A549 (cell line): Measurements from ENCODE around the gene CTNNA3. TPM values are rescaled to one million over a fixed set of nuclear protein-coding genes. Genes with fewer than 3 reads are reported as not detected.

Source experiments
- ATAC-seq, 2 experiments: fragments of 200-7000 bp in 1 of 2; fragments of >200 bp in 1 of 2; cut with Nextera tagmentation in 1 of 2; cut with Tn5 transposase in 1 of 2; 3 replicates each; pipeline versions ENCODE4 v1.8.0 to v1.9.1; 2018 to 2020; ENCODE audit warnings: mild to moderate bottlenecking in 1 of 2, moderate library complexity in 1 of 2
- CTCF ChIA-PET: fragments of 300-600 bp; sonication (Branson Sonifier 250); formaldehyde crosslinking; extraction: SDS; loops from one replicate; lab custom pipeline; 2021; ENCODE audit warnings: antibody characterized with exemption, inconsistent platforms; lab: Yijun Ruan, JAX
- POLR2A ChIA-PET: fragments of 350-600 bp; formaldehyde crosslinking; extraction: SDS; loops from one replicate; lab custom pipeline; 2021; ENCODE audit warnings: antibody characterized with exemption, inconsistent platforms; lab: Yijun Ruan, JAX
- DNase-seq, 2 experiments: peaks; one replicate each; pipeline versions ENCODE4 v3.0.0 to v3.0.0-alpha.2; 2011 to 2016; ENCODE audit warnings: low read depth in 1 of 2, low spot score in 1 of 2
- FAIRE-seq: peaks from 2 replicates; lab custom pipeline; 2011; peaks lifted over from hg19 to GRCh38; lab: Jason Lieb, UNC
- H3K27ac ChIP-seq, 2 experiments: fragments of >200 bp; sonication (Bioruptor Twin); formaldehyde crosslinking; 3 replicates each; pipeline ENCODE4 v1.5.1; 2016 to 2017
- H3K4me1 ChIP-seq: fragments of >200 bp; sonication (Bioruptor Twin); formaldehyde crosslinking; 3 replicates; pipeline ENCODE4 v1.6.1; 2016
- H3K4me2 ChIP-seq: fragments of >200 bp; sonication (Bioruptor Twin); formaldehyde crosslinking; 3 replicates; pipeline ENCODE4 v1.6.1; 2016
- H3K4me3 ChIP-seq: fragments of >200 bp; sonication (Bioruptor Twin); formaldehyde crosslinking; 3 replicates; pipeline ENCODE4 v1.5.1; 2016
- H3K9me3 ChIP-seq: fragments of >200 bp; sonication (Bioruptor Twin); formaldehyde crosslinking; 3 replicates; pipeline ENCODE4 v1.6.1; 2016
- ATOH8 ChIP-seq: fragments of 250-450 bp; sonication (Bioruptor Pico); IDR thresholded peaks from 2 replicates; pipeline ENCODE4 v1.5.0; 2020; ENCODE audit warnings: low read depth, mild to moderate bottlenecking, moderate library complexity
- CEBPB ChIP-seq, 2 experiments: fragments of >200 bp in 1 of 2; sonication (Bioruptor Twin) in 1 of 2; formaldehyde crosslinking in 1 of 2; IDR thresholded peaks; 2 replicates each; pipeline ENCODE4 v1.6.1; 2012 to 2016
- CHD4 ChIP-seq: fragments of 200-600 bp; sonication (generic); IDR thresholded peaks from 2 replicates; pipeline ENCODE4 v1.6.1; 2016; ENCODE audit warnings: antibody characterized with exemption, mild to moderate bottlenecking, borderline replicate concordance
- EHF ChIP-seq: fragments of 250-450 bp; sonication (Bioruptor Pico); IDR thresholded peaks from 2 replicates; pipeline ENCODE4 v1.5.0; 2020; ENCODE audit warnings: mild to moderate bottlenecking
- EHMT2 ChIP-seq: fragments of 200-600 bp; sonication (generic); IDR thresholded peaks from 2 replicates; pipeline ENCODE4 v1.6.1; 2016; ENCODE audit warnings: antibody characterized with exemption, low read depth, mild to moderate bottlenecking, moderate library complexity
- ESRRA ChIP-seq: fragments of 150-350 bp; IDR thresholded peaks from 2 replicates; pipeline ENCODE4 v1.6.1; 2014; ENCODE audit warnings: mild to moderate bottlenecking, low read length, borderline replicate concordance
- FOSL2 ChIP-seq, 2 experiments: fragments of 450-650 bp in 1 of 2; fragments of >200 bp in 1 of 2; sonication (Bioruptor Twin) in 1 of 2; formaldehyde crosslinking; IDR thresholded peaks; 2 replicates each; pipeline versions ENCODE4 v1.5.0 to v1.6.1; 2016 to 2020; ENCODE audit warnings: mild to moderate bottlenecking in 1 of 2, moderate library complexity in 1 of 2
- FOXS1 ChIP-seq: fragments of 250-450 bp; sonication (Bioruptor Pico); IDR thresholded peaks from 2 replicates; pipeline ENCODE4 v1.5.0; 2020; ENCODE audit warnings: mild to moderate bottlenecking, moderate library complexity
- GATA3 ChIP-seq: IDR thresholded peaks from 2 replicates; pipeline ENCODE4 v1.6.1; 2012; ENCODE audit warnings: borderline replicate concordance
- HDAC2 ChIP-seq: fragments of 200-600 bp; sonication (generic); IDR thresholded peaks from 2 replicates; pipeline ENCODE4 v1.6.1; 2016
- HOXA7 ChIP-seq: fragments of 250-450 bp; sonication (Bioruptor Pico); IDR thresholded peaks from 2 replicates; pipeline ENCODE4 v1.5.0; 2020; ENCODE audit warnings: mild to moderate bottlenecking, moderate library complexity
- JUNB ChIP-seq: fragments of >200 bp; sonication (Bioruptor Twin); formaldehyde crosslinking; IDR thresholded peaks from 2 replicates; pipeline ENCODE4 v1.6.1; 2016
- KDM1A ChIP-seq: fragments of 200-600 bp; sonication (generic); IDR thresholded peaks from 2 replicates; pipeline ENCODE4 v1.6.1; 2016; ENCODE audit warnings: low read depth, mild to moderate bottlenecking
- KDM5A ChIP-seq: fragments of 200-600 bp; sonication (generic); IDR thresholded peaks from 2 replicates; pipeline ENCODE4 v1.6.1; 2016; ENCODE audit warnings: antibody characterized with exemption, mild to moderate bottlenecking
- MAFK ChIP-seq: fragments of 450-650 bp; IDR thresholded peaks from 2 replicates; pipeline ENCODE4 v1.6.1; 2014; ENCODE audit not compliant: partially characterized antibody
- MAZ ChIP-seq: fragments of 150-350 bp; IDR thresholded peaks from 2 replicates; pipeline ENCODE4 v1.6.1; 2014; ENCODE audit warnings: antibody characterized with exemption, low read depth, low read length, borderline replicate concordance
- NFE2L2 ChIP-seq: fragments of 150-350 bp; conservative IDR thresholded peaks from 2 replicates; pipeline ENCODE4 v1.6.1; 2014; ENCODE audit warnings: low read length
- POLR2A ChIP-seq: IDR thresholded peaks from 2 replicates; pipeline ENCODE4 v1.6.1; 2012; ENCODE audit warnings: mild to moderate bottlenecking, low read length
- POLR2AphosphoS2 ChIP-seq: conservative IDR thresholded peaks from 2 replicates; pipeline ENCODE4 v1.6.1; 2012; ENCODE audit warnings: low read length, improper control_type of control experiment, inconsistent platforms
- RAD21 ChIP-seq, 2 experiments: fragments of >200 bp in 1 of 2; sonication (Bioruptor Twin) in 1 of 2; formaldehyde crosslinking in 1 of 2; IDR thresholded peaks in 1 of 2; conservative IDR thresholded peaks in 1 of 2; 2 replicates in 1 of 2; 3 replicates in 1 of 2; pipeline ENCODE4 v1.6.1; 2012 to 2018; ENCODE audit warnings: inconsistent platforms in 1 of 2
- RCOR1 ChIP-seq: fragments of 150-350 bp; IDR thresholded peaks from 2 replicates; pipeline ENCODE4 v1.6.1; 2014; ENCODE audit warnings: antibody characterized with exemption, low read length, low read depth
- RFX5 ChIP-seq: fragments of 450-650 bp; IDR thresholded peaks from 2 replicates; pipeline ENCODE4 v1.7.1; 2014; ENCODE audit warnings: antibody characterized with exemption, mild to moderate bottlenecking, moderate library complexity
- SMC3 ChIP-seq: fragments of >200 bp; sonication (Bioruptor Twin); formaldehyde crosslinking; IDR thresholded peaks from 3 replicates; pipeline ENCODE4 v1.6.1; 2018; ENCODE audit warnings: inconsistent platforms
- SREBF2 ChIP-seq: fragments of 450-650 bp; IDR thresholded peaks from 2 replicates; pipeline ENCODE4 v1.6.1; 2014; ENCODE audit warnings: mild to moderate bottlenecking, moderate library complexity
- TFCP2L1 ChIP-seq: fragments of 250-450 bp; sonication (Bioruptor Pico); IDR thresholded peaks from 2 replicates; pipeline ENCODE4 v1.5.0; 2021; ENCODE audit warnings: mild to moderate bottlenecking
- USF2 ChIP-seq: fragments of 450-650 bp; IDR thresholded peaks from 2 replicates; pipeline ENCODE4 v1.6.1; 2014; ENCODE audit warnings: antibody characterized with exemption
- ZC3H11A ChIP-seq: fragments of 450-650 bp; IDR thresholded peaks from 2 replicates; pipeline ENCODE4 v1.6.1; 2014; ENCODE audit warnings: antibody characterized with exemption, mild to moderate bottlenecking
- ZNF302 ChIP-seq: fragments of 250-450 bp; sonication (Bioruptor Pico); IDR thresholded peaks from 2 replicates; pipeline ENCODE4 v1.9.0; 2021; ENCODE audit warnings: inconsistent platforms, mild to moderate bottlenecking, moderate library complexity
- ZSCAN20 ChIP-seq: fragments of 250-450 bp; sonication (Bioruptor Pico); IDR thresholded peaks from 2 replicates; pipeline ENCODE4 v1.8.0; 2022; ENCODE audit warnings: mild to moderate bottlenecking, moderate library complexity
- WGBS: methylation state at CpG from one replicate; pipeline ENCODE4 v1.1.6; 2017; ENCODE audit errors: missing lambda C conversion rate; 5-methylcytosine and 5-hydroxymethylcytosine counted together
- polyA plus RNA-seq, 4 experiments: library from polyadenylated mRNA; depleted of rRNA in 3 of 4; stranded (reverse); fragments of >200 nt; fragmentation: RNase III in 1 of 4; extraction: RNeasy Plus Mini Kit Qiagen cat#74134 plus additional on column Dnase treatment in 1 of 4; gene quantifications; 2 replicates in 3 of 4; 3 replicates in 1 of 4; pipeline ENCODE4 v1.2.3, GENCODE V29; 2011 to 2017
- TF ChIP-seq, protein P1 (sequence below): fragments of 150-350 bp; IDR thresholded peaks from 2 replicates; pipeline ENCODE4 v1.6.1; 2014; ENCODE audit warnings: low read depth, mild to moderate bottlenecking, low read length

Gene CTNNA3
- polyA plus RNA-seq, 2 of the 4 experiments (the other 2 are of a cell fraction): not detected

DNA sequence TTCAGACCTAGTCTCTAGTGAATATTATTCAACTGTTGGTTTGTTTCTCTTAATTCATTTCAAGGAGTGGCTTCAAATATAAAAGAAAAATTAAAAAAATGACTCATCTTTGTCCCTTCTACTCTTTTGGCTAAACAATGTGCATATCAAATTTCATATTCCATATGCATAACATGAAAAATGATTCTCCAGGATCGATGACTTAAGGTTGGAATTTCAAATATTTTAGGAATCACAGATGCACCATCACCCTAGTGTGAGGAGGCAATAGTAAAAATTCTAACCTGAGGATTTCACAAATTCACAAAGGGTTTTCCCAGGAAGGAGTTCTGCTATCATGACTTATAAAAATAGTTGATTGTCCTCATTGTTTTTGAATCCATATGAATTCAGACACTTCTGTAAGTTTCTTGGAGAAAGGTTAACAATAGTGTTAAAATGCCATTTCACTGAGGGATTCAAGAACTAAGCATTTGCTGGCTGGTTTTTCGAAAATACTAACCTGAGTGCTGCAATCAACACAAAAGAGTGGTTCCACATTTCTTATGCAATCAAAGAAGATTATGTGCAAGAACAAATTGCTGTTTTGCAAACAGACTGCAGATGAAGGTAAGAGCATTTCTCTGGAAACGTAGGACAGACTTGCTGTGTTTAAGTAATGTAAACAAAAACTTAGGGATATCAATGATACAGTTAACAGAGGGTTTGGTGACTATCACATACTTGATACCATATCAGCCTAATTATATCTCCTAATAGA is 1317.7 kb downstream of the CTNNA3 start (continued):
- TF ChIP-seq KDM1A (no peak), EHF (no peak)
- TF ChIP-seq, all 56 proteins: peak for 0

DNA sequence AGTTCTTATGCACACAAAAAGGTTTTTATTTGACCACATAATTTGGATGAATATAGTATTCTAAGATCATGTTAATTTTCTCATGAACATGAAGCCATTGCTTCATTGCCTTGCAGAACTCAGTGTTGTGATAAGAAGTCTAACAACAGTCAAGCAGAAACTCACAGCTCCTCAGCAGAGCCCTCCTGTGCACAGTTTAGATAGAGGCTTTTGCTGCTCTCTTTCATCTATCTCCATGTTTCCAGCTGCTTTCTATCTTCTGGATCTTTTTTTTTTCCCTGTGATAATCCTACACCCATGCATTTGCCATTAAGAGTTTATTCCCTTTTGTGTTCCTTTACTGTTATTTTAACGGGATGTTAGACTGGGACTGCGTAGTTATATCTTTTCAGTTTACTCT is 1327.8 kb downstream of the CTNNA3 start:
- ChIA-PET CTCF (no interaction called here), POLR2A (no interaction called here)
- 41% methylated on average over 2 of the region's 2 CpGs for WGBS
- no peak overlapping the region for H3K4me2 ChIP-seq
- H3K4me3 ChIP-seq: no peak overlapping the region
- no peak overlapping the region for H3K27ac ChIP-seq
- DNase-seq (no peak), ATAC-seq (no peak), FAIRE-seq (no peak)
- no peaks in the 10 kb centered on the region for H3K9me3 ChIP-seq
- no peaks in the 10 kb centered on the region for H3K4me1 ChIP-seq
- TF ChIP-seq FOXS1 (CRISPR knock-in tag) (no peak), ZNF302 (CRISPR knock-in tag) (no peak), ATOH8 (CRISPR knock-in tag) (no peak), EHMT2 (no peak), CHD4 (no peak), JUNB (no peak), RCOR1 (no peak), GATA3 (no peak), HOXA7 (CRISPR knock-in tag) (no peak), SREBF2 (no peak), POLR2AphosphoS2 (no peak), USF2 (no peak), RAD21 (conservative IDR thresholded peaks at IDR 0.05 in 1 of 2, IDR thresholded peaks at IDR 0.05 in 1 of 2) (no peak), EHF (no peak)

- no peaks in the 10 kb centered on the region for H3K4me1 ChIP-seq
- peak; percentile 91 for TF ChIP-seq MAFK
- TF ChIP-seq SMC3: no peak
- peak; percentile 29; the same call in 1 of the 2 replicates for TF ChIP-seq NFE2L2
- no peak overlapping the region for H3K4me2 ChIP-seq
- H3K27ac ChIP-seq: no peak overlapping the region
- ChIA-PET POLR2A (no interaction called here), CTCF (no interaction called here)
- 3% methylated on average over 3 of the region's 3 CpGs for WGBS
- no peak overlapping the region for H3K4me3 ChIP-seq
- no peak for ATAC-seq
- FAIRE-seq: no peak
- no peaks in the 10 kb centered on the region for H3K9me3 ChIP-seq
- no peak for DNase-seq
Measured at GRCh38 chr10:66366163-66366562, 1329.8 kb downstream of the CTNNA3 start.

DNA sequence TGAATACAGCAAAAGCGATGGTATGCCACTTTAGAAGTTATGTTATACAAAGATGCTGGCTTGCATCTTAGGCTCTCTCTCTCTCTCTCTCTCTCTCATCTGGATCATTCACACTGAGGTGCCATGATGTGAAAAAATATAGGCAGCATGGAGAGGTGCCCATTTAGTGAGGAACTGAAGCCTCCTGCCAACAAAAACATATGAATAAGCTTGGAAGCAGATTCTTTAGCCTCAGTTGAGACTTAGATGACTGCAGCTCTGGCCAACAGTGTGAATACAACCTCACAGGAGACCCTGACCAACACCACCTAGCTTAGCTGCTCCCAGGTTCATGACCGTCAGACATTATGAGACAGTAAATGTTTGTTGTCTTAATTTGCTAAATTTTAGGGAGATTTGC is 1330.3 kb downstream of the CTNNA3 start:
- Histone ChIP-seq H3K4me2 (no peak overlapping the region), H3K4me3 (no peak overlapping the region), H3K27ac (no peak overlapping the region), H3K9me3 (no peaks in the 10 kb centered on the region), H3K4me1 (no peaks in the 10 kb centered on the region)
- WGBS: 57% methylated on average over 2 of the region's 2 CpGs
- CTCF ChIA-PET: no interaction called here
- FAIRE-seq: no peak
- POLR2A ChIA-PET: no interaction called here
- DNase-seq: no peak
- ATAC-seq: no peak
- TF ChIP-seq KDM1A (no peak), RCOR1 (no peak), NFE2L2 (no peak), RFX5 (no peak), POLR2A (no peak), ZC3H11A (no peak), HDAC2 (no peak), GATA3 (no peak), POLR2AphosphoS2 (no peak), MAZ (no peak), ZSCAN20 (no peak), KDM5A (no peak), USF2 (no peak), ESRRA (no peak), CEBPB (IDR thresholded peaks at IDR 0.05) (no peak), TFCP2L1 (CRISPR knock-in tag) (no peak), FOSL2 (IDR thresholded peaks at IDR 0.05) (no peak), FOSL2 (CRISPR knock-in tag; IDR thresholded peaks at IDR 0.05) (no peak), FOXS1 (CRISPR knock-in tag) (no peak)
- TF ChIP-seq, protein P1, sequence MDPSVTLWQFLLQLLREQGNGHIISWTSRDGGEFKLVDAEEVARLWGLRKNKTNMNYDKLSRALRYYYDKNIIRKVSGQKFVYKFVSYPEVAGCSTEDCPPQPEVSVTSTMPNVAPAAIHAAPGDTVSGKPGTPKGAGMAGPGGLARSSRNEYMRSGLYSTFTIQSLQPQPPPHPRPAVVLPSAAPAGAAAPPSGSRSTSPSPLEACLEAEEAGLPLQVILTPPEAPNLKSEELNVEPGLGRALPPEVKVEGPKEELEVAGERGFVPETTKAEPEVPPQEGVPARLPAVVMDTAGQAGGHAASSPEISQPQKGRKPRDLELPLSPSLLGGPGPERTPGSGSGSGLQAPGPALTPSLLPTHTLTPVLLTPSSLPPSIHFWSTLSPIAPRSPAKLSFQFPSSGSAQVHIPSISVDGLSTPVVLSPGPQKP: no peak
- TF ChIP-seq, all 56 proteins: peak for 0
